HG03378 (cell line): ENCODE results near the gene GPBP1L1.
"Not testable (repeated sequence)": the region's sequence is repeated elsewhere in the genome, so short reads cannot be mapped to it uniquely, and the experiment has no call there.

Source experiments
- ATAC-seq: cut with Tn5 transposase; IDR thresholded peaks from one replicate; pipeline ENCODE4 v1.9.1; 2021; ENCODE audit warnings: mild to moderate bottlenecking, moderate library complexity; ENCODE audit not compliant: unreplicated experiment

The GPBP1L1 gene

DNA sequence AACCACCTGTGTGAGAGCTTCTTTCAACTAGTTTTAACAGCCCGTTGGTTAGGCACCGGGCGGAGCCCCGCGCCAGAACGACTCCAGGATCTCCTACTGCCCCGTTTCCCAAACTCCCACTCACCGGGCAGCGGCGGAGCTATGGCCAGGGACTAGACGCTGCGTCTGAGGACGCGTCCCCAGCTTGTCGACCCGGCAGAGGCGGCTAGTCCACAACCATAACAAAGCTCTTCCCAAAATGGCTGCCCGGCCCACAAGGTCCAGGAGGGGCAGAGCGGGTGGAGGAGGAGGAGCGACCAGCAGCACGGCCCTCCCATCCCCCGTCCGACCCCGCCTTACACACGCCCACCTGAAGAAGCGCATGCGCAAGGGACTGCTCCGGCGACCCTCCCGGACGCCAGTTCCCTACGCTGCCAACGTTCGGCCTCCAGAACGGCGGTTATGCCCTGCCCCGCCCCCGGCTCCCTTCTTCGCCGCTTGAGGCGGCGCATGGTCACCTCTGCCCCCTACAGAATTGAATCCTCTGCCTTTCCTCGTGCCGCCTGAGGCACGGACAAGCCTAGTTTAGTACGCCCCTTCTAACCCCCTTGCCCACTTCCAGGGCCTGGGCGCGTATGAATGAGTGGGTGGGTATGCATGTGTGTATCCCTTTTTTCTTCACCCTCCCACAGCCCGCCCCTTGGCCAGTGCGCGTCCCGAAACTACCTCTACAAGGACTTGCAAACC, at the start of gene GPBP1L1:
Gene GPBP1L1 (minus strand): TSS at position 246 of the 726 bp plus-strand sequence. CDS start 27,446 bp downstream, outside the sequence.
- peak; percentile 44 for ATAC-seq

GRCh38 chr1:45730780-45731319, 44.5 kb upstream of the GPBP1L1 start:
- ATAC-seq: no peak

- no peak for ATAC-seq
These were observed 43.9 kb upstream of the GPBP1L1 start for GRCh38 chr1:45730075-45730779.

DNA sequence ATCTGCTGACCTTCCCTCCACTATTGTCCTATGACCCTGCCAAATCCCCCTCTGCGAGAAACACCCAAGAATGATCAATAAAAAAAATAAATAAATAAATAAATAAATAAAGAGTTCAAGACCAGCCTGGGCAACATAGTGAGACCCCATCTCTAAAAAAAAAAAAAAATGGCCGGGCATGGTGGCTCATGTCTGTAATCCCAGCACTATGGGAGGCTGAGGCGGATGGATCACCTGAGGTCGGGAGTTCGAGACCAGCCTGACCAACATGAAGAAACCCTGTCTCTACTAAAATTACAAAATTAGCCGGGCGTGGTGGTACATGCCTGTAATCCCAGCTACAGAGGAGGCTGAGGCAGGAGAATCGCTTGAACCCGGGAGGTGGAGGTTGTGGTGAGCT, 39.7 kb upstream of the GPBP1L1 start:
- not testable (repeated sequence) for ATAC-seq

DNA sequence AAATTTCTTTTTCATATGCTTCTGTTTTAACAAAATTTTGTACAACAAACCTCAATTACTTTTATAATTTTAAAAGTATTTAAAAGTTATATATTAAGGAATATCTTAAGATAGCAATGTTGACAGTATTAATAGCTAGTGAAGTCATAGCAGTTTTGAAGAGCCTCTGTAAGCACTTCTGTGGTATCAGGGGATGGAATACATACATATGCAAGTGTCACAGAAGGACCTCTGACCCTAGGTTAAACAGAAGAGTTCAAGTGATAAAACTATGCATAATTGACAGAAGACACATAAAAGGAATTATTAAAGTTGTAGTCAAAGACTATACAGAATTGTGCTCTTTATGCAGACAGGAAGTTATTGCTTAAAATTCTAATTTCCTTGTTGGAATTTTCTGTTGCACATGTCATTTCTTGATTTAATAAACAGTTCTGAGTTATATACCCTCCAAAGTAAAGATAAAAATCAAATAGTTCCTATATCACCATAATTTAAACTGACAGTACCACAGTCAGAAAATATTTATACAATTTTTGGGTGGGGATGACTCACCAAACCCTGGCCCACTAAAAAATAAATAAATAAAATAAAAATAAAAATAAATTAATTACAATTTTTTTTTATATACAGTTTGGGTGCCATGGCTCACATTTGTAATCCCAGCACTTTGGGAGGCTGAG, 37.1 kb upstream of the GPBP1L1 start:
- no peak for ATAC-seq

GRCh38 chr1:45722809-45723208, 36.5 kb upstream of the GPBP1L1 start:
- no peak for ATAC-seq

DNA sequence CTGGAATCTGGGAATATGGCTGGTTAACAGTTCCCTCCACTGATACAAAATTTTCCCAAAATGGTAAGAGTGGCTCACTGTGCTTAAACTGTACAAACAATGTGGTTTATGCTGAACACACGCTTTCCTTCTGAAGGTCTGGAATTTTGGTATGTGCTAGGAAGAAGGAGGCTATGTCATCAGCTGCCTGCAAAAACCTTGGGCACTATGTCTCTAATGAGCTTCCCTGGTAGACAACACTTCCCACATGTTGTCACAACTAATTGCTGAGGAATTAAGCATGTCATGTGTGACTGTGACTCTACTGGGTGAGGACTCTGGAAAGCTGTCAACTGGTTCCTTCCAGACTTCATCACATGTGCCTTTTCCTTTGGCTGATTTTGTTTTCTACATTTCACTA, 34.9 kb upstream of the GPBP1L1 start:
- ATAC-seq: no peak

DNA sequence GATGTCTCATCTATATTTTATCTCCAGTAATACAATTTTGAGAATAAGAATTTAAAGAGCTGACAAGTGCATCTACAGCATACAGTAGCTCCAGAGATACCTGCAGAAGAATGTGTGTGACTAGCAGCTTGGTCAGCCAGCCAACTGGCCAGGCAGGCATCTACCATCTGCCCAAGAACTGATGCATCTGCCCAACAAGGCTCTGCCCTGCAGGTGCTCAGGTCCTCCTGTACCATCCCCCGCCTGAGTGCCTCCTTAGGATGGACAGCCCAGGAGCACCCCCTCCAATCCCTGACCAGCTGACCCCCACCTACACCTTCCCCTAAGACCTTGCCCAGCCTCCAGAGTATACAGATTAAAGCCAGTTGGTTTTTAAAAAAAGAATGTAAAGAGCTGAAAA, 32.0 kb upstream of the GPBP1L1 start:
- ATAC-seq: no peak

- ATAC-seq: not testable (repeated sequence)
These were observed 31.1 kb upstream of the GPBP1L1 start for GRCh38 chr1:45717386-45717785.

DNA sequence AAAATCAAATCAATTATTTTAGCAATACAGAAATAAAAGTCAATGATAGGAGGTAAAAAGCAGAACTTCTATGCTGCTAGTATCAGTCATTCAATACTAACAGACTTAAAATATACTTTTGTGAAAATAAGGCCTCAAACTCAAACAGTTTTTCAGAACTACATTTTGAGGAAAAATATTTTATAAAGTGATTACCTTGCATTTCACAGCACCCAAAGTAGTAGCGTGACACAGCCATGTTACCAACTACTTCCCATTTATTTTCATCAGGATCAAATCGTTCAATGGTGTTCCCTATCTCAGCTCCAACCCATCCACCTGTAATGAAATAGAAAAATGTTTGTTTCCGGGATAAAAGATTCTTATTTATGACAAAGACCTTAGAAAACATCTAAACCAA, 30.4 kb upstream of the GPBP1L1 start:
- no peak for ATAC-seq

GRCh38 chr1:45713711-45714110, 27.4 kb upstream of the GPBP1L1 start:
- ATAC-seq: no peak

DNA sequence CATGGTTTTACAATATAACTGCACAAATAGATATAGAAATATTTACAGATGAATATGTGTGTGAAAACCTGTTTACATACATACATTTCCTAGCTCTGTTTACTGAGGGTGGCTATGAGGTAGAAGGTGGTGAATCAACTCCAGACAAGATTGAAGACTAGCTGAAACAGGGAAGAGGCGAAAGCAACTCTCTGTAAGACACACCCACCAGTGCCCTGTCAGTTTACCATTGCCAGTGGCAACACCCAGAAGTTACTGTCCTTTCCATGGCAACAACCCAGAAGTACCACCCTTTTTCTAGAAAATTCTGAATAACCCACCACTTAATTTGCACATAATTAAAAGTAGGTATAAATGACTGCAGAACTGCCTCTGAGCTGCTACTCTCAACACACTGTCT, 18.3 kb upstream of the GPBP1L1 start:
- ATAC-seq: no peak

GRCh38 chr1:45694823-45695222, 8.5 kb upstream of the GPBP1L1 start:
- no peak for ATAC-seq

- not testable (repeated sequence) for ATAC-seq
These were observed 7.5 kb upstream of the GPBP1L1 start for GRCh38 chr1:45693811-45694210.

DNA sequence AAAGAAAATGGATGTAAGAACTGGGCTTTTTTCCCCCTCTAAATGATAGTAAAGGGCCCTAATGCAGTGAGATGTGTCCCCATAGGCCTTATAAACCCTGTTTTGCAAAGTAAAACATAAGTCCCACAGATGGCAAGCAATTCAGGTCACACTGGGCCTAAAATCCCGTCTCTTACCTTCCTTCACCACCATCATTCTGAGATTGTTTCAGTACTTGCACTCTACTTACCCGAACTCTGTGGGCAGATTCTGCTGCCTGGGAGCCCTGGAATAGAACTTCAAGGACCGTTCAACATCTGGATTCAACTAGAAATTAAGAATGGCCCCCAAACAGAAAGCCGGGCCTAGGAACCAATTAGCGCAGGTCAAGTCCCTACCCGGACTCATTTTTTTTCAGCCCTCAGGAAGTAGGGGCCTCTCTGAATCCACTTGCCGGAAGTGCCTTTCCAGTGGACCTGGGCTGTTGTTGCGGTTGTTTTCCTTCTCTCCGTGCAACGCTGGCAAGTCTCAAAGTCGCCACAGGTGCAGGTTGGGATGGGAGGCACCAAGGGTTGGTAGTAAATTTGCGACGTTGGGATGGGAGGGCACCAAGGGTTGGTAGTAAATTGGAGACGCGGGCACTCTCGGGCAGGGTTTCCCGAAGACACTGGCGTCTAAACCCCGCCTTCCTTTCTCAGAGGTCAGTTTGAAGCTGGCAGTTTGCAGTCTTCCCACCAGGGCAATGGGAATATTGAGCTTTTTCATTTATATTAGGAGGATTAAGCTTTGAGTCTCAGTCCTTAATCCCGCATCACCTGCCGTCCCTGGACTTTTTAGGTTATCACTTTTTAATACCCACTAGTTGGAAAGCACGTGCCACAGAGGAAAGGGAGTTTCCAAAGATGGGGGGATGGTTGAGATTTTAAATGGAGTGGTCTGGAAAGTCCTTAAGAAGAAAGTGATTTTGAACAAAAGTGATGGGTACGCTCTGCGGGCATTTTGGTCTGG, 1.7 kb upstream of the GPBP1L1 start, which contains the start of gene TMEM69:
Gene TMEM69 (plus strand): TSS at position 428 of the 987 bp plus-strand sequence. CDS start 2,888 bp downstream, outside the sequence.
- ATAC-seq: no peak

DNA sequence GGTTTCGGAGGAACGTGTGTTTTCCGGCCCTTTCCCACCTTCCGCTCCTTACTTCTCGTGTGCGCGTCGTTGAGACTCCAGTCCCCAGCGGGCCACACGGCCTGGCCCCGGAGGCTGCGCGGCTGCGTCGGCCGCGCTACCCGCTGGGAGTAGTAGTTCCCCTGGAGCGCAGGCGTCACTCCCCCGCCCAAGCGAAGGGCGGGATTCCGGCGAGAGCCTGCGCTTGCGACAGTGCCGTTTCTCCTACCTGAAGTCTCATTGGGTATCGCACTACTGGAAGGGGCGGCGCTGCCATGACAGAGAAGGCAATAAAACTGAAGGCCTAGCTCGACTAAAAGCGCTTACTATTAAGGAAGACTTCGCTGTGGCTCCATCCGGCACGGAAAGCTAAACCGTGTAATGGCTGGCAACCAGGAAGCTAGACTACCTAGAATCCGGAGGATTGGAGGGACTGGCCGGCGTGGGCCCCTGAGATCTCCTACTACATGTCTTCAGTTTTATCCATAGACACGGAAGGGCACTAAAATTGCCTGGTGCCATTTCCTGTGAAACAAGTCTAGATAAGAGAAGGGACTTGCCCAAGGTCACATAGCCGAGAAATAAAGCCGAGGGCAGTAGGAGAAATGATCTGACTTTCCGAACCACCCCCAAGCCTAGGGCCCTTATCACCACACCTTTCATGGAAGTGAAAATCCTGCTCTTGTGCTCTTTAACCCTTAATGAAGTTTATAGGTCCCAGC, 851 bp upstream of the GPBP1L1 start:
- ATAC-seq: peak; percentile 79

DNA sequence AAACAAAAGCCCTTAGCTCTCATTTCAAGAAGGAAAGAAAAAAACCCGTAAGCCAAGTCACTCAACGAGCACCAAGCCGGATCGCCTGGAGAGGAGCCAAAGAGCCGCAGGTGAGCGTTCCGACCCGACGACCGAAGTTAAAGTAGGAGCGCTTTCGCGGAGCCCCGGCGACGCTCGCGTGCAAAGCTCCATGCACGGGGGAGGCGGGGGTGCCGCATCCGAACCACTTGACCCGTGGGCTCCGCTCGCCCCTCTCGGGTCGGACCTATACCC, 382 bp downstream of the GPBP1L1 start:
- peak; percentile 2 for ATAC-seq

DNA sequence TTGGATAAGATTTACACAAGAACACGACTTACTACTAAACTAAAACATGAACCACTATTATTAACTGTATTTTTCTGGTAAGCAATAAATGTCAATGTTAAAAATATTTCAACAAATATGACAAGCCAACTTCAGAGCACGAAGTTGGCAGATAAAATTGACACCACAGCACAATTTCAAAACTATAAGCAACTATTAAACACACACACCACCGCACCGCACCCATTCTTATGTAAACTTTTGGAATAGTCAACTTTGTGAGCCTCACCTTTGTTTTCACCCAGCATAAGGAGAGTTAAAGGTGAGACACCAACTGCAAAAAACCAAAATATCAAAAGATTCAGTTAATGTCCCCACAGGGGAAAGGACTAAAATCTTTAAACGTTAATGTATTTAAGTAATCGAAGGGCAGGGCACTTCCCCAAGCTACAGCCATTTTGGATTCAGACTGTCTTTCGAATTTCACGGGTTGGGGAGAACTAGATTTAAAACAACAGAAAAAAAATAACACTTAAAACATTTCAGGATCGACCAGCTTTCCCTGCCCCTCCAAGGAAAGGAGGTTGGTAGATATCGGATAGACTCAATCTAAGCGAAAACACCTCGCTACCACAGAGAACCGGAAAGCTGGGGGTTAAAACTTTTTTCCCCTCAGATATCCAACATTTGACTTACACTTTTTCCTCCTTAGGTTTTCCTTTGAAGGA, 872 bp downstream of the GPBP1L1 start:
- ATAC-seq: no peak

- no peak for ATAC-seq
These were observed 1.9 kb downstream of the GPBP1L1 start for GRCh38 chr1:45684402-45684801.
